C1 segment of cervical spinal cord (tissue), 14 donors: ENCODE results near the gene PDGFA.

Experiments
- DNase-seq, 14 donors: peaks; one replicate each; lab custom pipeline; 2025; lab: John Stamatoyannopoulos, UW

PDGFA gene

DNA sequence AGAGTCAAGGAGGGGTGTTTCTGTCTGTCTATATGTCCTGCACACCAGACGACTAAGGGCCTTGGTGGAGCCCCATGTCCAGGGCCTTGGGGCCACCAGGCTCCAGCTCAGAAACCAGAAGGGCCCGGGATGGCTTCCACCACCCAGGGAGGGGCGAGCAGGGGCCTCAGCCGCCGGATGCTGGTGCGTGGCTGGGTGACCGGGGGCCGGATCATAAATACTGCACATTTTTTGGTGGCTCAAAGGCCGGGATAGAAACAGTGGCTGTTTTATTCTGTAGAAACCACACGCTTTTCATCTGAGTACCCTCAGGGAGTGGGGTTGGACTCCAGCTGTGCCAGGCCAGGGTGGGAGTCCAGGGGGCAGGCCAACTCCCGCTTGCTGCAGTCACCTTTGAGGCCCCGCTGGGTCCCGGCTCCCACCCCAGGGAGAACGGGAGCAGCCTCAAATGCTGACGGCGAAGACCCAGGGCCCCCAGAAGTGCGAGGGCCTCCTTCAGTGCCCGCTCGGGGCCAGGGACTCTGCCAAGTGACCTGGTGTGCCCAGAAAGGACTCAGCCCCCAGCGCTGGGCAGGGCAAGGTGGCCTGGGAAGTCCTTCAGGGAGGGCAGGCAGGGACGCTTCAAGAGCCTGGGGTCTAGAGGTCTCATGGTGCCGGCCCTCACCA lies 28.2 kb downstream of the PDGFA start:
- no peak for DNase-seq

DNA sequence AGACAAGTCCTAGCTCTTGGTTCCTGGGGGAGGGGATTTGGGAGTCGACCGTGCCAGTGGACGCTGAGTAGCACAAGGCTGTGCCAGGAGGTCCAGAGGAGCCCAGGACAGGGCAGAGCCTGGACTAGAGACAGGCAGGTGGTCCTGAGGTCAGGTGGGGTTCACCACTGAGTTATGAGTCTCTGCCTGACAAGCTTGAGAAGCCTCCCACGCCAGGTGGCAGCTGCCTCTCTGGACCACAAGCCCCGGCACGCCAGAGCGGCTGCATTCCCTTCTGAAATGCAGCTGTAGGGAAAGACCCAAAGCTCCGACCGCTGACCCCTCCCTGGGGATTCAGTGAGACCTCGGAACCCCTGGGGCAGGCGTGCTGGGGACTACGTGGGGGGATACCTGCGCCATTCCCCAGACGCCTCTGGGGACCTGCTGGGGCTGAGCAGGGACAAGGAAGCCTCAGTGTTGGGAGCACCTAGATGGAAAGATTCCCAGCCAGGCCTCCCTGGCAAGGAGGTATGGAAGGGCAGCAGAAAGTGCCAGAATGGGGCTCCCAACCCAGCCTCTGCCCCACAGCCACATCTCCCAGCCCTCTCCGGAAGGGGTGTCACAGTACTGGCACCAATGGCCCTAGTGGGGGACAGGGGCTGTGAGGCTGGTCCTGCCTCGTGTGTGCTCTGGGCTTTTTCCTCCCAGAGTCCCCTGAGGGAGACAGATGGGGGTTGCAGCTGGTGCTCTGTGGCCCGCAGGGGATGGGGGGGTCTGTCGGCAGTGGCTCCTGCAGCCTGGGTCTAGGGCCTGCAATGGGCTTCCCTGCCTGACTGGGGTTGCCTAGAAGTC lies 29.0 kb downstream of the PDGFA start:
- DNase-seq = no peak

DNA sequence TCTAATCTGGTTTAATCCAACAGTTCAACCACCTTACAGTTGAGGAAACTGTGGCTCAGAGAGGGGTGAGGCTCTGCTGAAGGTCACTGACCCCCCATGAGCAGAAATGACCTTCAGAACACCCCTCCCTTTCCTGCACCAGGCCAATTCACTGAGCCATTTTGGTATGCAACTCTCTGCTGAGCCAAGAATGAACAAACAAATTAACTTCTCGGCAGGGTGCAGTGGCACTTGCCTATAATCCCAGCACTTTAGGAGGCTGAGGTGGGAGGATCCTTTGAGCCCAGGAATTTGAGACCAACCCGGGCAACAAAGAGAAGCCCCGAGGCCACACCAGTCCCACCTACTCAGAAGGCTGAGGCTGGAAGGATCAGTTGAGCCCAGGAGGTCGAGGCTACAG lies 29.8 kb downstream of the PDGFA start:
- DNase-seq = no peak

DNA sequence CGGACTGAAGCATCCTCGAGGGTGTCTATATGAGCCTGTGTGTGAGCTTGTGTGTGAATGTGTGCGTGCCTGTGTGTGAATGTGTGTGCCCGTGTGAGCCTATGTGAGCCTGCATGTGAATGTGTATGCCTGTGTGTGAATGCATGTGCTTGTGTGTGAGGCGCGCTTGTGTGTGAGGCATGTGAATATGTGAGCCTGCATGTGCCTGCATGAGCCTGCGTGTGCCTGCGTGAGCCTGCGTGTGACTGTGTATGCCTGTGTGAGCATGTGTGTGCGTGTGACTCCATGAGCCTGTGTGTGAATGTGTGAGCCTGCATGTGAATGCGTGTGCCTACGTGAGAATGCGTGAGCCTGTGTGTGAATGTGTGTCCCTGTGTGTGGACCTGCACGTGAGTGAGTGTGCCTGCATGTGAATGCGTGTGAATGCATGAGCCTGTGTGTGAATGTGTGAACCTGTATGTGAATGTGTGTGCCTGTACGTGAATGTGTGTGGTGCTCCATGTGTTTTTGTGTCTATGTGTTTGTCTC lies 33.4 kb downstream of the PDGFA start:
- no peak for DNase-seq

DNA sequence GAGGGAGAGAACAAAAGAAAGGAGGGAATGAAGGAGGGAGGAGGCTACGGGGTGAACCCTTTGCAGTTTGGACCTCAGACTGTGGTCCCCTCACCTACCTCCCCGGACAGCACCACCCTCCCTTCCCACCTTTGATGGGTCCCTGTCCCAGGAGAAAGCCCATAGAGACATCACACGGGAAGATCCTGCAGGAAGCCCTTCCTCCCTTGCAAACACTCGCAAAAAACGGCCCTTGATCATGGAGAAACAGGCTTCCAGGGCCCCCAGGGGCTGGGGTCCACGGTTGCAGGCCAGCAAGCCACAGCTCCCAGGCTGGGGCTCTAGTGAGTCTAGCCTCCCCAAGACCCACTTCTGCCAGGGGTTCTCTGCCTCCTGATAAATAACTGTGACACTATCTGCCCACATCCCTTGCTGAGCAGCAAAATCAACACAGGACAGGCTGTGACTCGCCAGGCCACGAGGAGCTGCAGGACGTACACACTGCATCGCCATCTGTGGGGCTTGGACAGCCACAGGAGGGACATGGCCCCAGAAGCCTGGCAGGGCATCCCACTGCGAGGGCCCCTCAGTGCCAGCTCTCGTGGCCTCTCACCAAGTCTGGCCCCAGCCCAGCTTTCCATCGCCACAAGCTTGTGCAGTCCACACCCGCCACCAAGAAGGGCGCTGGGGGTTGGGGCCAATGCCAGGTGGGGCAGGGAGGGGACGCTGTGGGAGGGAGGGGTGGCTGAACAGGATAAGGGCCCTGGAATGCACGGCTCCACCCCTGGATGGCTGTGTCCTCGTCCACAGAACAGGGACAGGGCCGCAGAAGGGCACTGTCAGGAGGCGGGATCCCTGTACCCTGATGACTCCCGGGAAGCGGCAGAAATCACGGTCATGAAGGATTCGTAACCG lies 34.2 kb downstream of the PDGFA start:
- no peak for DNase-seq

DNA sequence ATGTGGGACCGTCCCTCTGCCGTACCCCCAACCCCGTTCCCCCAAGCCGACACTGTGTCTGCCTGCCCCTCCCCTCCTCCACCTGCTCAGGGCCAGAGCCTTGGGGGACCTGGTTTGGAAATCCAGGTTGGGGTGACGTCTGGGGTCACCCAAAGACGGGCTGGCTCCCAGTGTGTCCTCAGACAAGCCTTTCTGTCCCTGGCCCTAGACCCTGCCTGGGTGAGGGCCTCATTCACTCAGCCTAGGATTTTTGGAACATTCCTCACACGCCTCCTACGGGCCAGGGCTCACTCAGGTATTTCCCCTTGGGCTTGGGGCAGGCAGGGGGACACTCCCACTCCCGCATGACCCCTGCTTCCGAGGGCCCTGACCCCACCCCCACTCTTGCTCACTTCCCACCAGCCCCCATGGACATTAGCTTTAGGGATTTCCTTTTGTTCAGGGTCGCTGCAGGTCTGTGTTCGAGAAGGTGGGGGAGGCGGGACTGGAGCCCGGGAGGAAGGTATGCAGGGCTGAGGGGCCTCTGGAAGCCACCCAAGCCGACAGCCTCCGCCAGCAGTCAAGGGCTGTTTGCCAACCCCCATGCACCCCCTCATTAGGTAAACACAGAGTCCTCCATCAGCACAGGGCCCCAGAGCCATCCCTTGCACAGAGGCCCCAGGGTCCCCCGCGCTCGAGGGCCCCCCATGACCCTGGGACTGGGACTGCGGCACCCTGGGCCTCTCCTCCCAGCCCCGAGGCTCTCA lies 35.1 kb downstream of the PDGFA start:
- no peak for DNase-seq

DNA sequence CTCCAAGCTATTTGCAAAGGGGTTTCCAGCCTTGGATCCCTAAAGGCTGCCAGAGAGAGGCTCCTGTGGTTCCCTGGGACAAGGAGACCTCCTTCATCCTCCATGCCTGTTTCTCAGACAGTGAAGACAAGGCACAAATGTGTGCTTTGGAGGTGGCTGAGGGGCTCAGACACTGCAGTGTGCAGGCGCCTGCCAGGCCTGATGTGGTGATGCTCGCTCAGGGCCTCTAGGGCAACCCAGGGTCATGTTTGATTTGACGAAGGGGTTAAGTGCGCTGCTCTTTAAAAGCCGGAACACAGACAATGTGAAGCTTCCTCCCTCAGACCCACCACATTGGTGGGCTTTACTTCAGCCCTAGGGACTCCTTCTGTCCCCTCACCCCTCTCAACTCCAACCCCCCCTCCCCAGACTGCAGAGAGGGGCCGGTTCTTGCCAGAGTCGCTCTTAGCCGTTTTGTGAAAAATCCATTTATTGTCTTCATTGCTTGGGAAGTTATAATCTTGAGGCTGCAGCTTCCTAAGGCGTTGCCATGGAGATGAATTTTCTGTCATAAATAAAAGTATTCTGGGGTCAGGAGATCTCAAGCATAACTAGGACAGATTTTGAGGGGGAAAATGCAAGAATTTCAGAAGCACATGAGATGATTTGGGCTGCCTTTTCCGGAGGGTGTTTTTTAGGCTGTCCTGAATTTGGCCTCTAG lies 35.8 kb downstream of the PDGFA start:
- DNase-seq = no peak

DNA sequence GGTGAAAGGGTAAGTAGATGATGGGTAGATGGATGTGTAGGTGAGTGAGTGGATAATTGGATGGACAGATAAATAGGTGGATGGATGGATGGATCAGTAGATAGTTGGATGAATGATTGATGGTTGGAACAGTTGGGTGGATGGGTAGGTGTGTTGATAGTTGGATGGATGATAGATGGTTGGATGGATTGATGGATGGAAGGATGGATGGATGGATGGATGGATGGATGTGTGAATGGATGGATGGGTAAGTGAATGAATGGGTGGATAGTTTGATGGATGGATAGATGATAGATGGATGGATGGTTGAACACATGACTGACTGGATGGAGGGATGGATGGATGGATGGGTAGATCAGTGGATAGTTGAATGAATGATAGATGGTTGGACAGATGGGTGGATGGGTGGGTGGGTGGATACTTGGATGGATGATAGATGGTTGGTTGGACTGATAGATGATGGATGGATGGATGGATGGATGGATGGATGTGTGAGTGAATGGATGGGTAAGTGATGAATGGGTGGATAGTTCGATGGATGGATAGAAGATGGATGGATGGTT lies 37.0 kb downstream of the PDGFA start:
- DNase-seq = no peak

DNA sequence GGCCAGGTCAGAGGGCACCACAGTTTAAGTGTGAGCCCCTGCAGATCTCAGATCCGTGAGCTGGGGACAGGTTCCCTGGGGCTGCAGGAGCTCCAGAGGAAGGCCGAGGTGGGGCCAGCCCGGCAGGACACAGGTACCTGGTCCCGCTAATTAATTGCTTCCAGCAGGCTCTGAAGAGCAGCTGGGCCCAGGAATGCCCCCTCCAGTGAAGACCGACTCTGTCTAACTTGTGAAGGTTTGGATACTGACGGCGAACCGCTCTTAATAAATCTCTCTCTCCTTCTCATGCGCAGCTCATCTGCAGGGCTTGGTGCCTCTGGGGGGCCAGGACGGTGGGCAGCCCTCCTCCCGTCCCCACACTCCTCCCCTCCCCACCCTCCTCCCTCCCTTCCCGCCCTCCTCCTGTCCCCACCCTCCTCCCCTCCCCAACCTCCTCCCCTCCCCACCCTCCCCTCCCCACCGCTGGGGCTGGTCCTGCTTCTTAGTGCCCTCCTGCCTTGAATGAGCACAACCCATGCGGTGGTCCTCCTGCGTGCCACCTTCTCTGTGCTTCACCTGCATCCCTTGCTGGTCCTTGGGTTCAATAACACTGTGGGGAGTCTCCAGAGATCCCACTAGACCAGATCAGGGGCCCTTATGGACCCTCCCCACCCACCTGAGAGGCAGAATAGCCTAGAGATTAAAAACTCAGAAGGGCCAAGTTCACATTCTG lies 38.3 kb downstream of the PDGFA start:
- DNase-seq = no peak

DNA sequence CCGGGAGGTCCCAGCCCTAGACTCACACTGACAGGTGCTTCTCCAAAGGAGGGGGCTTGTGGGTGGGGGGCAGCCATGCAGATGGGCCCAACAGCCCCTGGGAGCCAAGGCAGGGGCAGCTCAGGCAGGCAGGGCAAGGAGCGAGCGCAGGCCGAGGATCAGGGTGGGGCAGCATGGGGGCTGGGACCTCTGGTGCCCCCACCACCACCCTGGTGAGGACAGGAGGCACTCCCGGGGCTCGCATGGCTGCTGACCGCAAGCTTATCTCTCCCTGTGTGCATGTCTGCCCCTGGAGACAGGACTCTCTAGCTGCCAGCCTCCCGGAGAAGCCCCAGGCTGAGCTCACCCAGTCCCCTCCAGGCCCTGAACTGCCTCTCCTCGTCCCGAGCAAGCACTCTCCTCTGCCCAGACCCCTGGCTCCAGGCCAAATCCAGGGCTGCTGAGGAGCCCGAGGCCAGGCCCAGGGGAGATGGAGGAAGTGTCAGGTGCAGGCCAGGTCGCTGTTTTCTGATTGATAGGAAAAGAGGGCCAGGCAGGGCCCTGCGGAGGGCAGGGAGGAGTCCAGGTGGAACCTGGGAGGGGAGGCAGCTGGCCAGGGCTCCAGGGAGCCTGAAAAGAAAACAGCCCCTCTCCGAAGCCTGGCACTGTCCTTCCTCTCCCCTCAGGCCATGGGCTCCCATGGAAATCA lies 39.0 kb downstream of the PDGFA start:
- no peak for DNase-seq

DNA sequence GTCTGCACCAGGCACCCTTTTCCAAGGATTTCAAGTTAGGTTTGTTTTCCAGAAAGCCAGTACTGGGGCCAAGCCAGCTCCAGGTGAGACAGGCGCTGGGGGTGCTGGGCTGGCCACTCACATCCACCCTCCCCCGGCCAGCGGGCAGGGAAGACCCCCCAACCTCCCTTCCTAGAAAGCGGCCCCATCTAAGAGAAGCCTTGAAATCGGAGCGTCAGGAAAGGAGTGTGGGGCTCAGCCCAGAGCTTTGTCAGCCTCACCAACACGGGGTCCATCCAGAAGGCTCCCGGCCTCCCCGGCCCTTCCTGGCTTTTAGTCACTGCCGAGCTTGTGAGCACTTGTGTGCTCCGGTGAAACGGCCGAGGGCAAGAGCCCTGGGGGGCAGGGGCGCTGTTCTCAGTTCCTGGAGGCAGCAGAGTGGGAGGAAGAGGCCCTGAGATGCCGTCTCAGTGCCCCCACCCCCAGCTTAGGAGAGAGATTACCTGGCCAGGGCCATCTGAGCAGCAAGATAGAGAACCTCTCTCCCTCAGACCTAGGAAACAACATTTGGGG lies 39.6 kb downstream of the PDGFA start:
- no peak for DNase-seq

DNA sequence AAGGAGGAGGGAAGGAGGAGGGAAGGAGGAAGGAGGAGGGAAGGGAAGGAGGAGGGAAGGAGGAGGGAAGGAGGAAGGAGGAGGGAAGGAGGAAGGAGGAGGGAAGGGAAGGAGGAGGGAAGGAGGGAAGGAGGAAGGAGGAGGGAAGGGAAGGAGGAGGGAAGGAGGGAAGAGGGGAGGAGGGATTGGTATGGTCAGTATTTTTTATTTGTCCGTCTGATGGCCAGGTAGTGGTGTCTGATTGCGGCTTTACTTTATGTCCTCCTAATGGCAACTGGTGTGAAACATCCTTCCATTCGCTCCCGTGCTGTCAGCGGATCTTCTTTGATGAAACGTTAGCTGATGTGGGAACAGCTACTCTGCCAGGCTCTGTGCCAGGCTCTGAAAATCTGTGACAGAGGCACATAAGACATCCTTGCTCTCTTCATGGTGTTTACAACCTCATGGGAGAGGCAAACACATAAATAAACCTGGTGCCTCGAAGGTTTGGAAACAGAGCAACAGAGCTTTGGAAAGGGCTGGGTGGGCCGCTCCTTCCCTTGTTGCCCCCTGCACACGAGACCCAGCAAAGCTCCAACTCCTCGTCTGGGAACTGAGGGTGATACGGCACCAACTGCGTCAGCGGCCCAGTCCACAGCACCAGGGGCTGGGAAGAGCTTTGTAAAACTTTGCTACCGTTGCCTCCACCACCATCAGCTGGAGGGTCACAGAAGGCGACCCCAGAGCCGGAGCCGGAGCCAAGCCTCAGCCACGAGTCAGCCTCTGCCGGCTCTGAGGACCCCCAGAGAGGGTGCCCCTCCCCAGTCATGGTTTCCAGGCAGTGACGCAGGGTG lies 40.3 kb downstream of the PDGFA start:
- DNase-seq = no peak

DNA sequence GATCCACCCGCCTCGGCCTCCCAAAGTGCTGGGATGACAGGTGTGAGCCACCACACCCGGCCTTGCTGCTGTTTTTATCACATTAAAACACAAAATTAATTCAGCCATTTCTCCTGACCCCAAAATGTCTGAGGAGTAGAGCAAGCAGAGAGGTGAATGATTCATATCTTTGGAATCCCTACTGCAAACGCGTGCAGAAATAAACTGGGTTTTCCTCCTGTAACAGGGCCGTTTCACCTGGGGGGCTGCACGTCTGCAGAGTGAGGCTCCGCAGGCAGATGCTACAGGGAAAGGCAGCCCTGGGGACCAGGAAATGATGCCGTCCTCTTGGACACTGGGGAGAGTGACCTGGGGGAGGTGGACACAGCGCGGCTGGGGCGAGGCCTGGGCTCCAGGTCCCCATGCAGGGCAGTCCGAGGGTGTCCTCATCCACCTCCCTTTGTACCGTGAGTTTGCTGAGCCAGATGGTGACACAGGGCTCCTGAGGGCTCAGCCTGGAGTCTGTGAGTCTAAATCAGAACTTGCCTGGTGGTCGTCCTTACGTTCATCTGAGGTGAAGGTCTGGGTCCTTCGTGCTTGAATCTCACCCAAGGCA lies 41.9 kb downstream of the PDGFA start:
- no peak for DNase-seq

DNA sequence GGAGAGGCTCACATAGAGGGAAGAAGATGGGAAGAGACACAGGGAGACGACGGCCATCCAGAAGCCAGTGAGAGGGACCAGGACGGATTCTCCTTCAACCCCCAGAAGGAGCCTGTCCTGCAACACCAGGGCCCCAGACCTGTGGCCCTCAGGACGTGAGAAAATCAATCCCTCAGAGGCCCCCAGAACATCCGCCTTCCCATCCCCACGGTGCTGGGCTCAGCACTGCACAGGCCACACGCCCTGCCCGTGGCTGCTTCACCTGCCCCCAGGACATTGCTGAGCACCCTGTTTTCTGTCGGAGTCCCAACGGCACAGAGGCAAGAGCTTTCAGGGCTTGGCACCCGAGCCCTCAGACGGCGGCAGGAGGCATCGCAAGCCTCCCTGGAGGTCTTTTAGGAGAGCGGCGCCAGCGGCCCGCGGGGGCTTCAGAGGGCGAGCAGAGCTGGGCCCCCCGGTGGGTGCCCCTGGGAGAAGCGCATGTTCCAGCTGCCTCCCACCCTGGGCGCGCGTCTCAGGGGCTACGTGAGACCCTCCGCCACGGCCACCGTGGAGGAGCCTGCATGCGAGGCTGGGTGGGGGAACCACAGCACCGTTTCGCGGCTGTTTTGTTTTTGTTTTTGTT lies 42.8 kb downstream of the PDGFA start:
- no peak for DNase-seq

DNA sequence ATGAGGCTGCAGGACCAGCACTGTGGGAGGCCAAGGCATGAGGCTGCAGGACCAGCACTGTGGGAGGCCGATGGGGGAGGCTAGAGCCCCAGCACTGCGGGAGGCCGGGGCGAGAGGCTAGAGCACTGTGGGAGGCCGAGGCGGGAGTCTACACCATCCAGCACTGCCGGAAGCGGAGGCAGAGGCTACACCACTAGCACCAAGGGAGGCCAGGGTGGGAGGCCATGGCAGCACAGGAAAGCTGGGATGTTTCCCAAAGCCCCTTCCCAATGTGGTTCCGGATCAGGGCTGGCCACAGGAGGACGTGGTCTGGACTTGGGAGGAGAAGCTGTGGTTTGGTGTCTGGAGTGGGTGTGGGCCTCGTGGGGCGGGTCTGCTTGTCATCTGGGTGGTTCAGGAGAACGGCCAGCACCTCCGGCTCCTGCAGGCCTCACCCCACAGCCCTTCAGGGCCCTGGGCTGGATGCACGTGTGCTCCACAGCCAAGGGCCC lies 43.6 kb downstream of the PDGFA start:
- no peak for DNase-seq

DNA sequence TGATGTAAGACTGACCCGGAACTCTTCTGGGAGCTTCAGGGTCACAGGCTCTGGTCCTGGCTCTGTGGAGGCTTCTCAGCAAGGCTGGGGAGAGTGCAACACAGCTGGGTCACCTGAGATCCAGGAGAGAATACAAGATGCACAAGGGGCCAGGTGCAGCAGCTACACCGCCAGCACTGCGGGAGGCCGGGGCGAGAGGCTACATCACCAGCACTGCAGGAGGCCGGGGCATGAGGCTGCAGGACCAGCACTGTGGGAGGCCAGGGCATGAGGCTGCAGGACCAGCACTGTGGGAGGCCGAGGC lies 44.3 kb downstream of the PDGFA start:
- DNase-seq = no peak
